Astrocyte (in vitro differentiated cells and primary cell): ENCODE measurements around the gene ORM1.

ENCODE experiments used
- EZH2 ChIP-seq: IDR thresholded peaks from 2 replicates; pipeline ENCODE4 v1.6.1; 2012; ENCODE audit warnings: mild to moderate bottlenecking, low read length, inconsistent platforms; ENCODE audit not compliant: insufficient read depth
- TF ChIP-seq, protein P1 (sequence below): IDR thresholded peaks from 2 replicates; pipeline ENCODE4 v1.5.1; 2011; ENCODE audit warnings: low read depth, mild to moderate bottlenecking, inconsistent platforms, low read length, moderate library complexity; ENCODE audit not compliant: insufficient read depth

DNA sequence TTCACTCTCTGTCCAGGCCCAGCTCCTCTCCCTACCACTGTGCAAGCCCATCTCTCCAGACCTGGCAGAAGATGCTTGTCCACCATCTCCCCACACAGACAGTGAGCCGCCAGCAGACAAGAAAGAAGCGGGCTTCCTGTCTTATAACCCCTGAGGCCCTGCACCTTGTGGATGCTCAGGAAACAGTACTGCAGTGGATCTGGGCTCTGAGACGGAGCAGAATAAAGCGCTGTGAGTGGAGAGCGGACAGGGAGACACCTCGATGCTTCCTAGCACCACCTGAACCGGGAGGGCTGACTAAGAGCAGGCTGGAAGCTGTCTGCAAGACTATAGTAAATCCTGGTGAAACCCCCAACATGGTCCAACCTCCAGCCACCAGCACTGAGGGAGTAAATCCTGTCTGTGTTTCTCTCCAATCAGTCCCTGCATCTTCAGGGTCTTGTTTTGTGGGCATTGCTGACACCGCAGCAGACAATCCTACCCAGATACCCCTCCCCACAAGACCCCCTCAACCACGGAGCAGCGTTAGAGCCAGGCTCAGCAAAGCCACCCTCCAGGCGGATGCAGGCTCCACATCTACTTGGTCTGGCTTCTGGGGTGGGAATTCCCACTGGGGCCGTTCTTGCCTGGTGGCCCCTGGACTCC is 25.5 kb downstream of the ORM1 start:
- TF ChIP-seq, protein P1, sequence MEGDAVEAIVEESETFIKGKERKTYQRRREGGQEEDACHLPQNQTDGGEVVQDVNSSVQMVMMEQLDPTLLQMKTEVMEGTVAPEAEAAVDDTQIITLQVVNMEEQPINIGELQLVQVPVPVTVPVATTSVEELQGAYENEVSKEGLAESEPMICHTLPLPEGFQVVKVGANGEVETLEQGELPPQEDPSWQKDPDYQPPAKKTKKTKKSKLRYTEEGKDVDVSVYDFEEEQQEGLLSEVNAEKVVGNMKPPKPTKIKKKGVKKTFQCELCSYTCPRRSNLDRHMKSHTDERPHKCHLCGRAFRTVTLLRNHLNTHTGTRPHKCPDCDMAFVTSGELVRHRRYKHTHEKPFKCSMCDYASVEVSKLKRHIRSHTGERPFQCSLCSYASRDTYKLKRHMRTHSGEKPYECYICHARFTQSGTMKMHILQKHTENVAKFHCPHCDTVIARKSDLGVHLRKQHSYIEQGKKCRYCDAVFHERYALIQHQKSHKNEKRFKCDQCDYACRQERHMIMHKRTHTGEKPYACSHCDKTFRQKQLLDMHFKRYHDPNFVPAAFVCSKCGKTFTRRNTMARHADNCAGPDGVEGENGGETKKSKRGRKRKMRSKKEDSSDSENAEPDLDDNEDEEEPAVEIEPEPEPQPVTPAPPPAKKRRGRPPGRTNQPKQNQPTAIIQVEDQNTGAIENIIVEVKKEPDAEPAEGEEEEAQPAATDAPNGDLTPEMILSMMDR, result no peak
- TF ChIP-seq EZH2, result no peak
